22Rv1 (cell line): ENCODE measurements around the gene TNRC6C.

Source experiments
- H3K27ac ChIP-seq: fragments of 450-650 bp; 2 replicates; pipeline ENCODE4 v1.5.1; 2017
- ZFX ChIP-seq: fragments of 450-650 bp; IDR thresholded peaks from 2 replicates; pipeline ENCODE4 v1.6.1; 2017; ENCODE audit warnings: antibody characterized with exemption, borderline replicate concordance
- TF ChIP-seq, protein P1 (sequence below): fragments of 450-650 bp; IDR thresholded peaks from 2 replicates; pipeline ENCODE4 v1.5.1; 2017; ENCODE audit warnings: mild to moderate bottlenecking

TNRC6C gene

GRCh38 chr17:77946900-77947645, 11.4 kb upstream of the TNRC6C start:
- TF ChIP-seq ZFX, result no peak
- TF ChIP-seq, protein P1, sequence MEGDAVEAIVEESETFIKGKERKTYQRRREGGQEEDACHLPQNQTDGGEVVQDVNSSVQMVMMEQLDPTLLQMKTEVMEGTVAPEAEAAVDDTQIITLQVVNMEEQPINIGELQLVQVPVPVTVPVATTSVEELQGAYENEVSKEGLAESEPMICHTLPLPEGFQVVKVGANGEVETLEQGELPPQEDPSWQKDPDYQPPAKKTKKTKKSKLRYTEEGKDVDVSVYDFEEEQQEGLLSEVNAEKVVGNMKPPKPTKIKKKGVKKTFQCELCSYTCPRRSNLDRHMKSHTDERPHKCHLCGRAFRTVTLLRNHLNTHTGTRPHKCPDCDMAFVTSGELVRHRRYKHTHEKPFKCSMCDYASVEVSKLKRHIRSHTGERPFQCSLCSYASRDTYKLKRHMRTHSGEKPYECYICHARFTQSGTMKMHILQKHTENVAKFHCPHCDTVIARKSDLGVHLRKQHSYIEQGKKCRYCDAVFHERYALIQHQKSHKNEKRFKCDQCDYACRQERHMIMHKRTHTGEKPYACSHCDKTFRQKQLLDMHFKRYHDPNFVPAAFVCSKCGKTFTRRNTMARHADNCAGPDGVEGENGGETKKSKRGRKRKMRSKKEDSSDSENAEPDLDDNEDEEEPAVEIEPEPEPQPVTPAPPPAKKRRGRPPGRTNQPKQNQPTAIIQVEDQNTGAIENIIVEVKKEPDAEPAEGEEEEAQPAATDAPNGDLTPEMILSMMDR, result no peak
- no peak overlapping the region for H3K27ac ChIP-seq

DNA sequence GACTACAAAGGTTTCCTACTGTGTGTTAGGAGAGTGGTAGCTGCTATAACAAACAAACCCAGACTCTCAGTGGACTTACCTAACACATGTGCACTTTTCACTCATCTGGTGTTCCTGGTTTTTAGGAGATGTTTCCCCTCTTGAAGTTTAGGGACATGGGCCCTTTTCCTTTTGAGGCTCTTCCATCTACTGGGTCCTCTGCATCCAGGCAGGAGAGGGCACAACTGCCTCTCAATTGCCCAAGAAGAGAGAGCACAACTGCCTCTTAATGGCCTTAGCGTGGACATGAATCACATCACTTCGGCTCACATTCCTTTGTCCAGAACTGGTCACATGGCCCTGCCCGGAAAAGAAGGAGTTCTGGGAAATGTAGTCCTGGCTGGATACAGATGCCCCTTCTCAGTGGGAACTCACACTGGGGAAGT, 9.8 kb upstream of the TNRC6C start:
- TF ChIP-seq, protein P1, result no peak
- TF ChIP-seq ZFX, result no peak
- H3K27ac ChIP-seq, result no peak overlapping the region

- H3K27ac ChIP-seq, result no peak overlapping the region
- TF ChIP-seq, protein P1, result no peak
- TF ChIP-seq ZFX, result no peak
These were observed 7.4 kb upstream of the TNRC6C start for GRCh38 chr17:77951123-77951522.

DNA sequence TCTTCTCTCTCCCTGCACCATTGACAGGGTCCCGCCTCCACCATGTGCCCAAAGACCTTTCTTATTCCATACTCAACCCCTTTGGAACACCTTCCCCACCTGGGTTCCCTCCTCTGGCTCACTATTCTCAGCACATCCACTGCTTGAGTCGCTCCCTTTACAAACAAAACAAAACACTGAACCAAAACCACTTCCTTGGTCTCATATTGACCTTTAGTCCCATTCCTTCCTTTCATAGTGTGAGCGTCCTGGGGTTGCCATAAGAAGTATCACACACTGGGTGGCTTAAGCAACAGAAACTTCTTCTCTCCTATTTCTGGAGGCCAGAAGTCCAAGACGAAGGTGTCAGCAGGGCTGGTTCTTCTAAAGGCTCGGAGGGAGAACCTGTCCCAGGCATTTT, 6.1 kb upstream of the TNRC6C start:
- H3K27ac ChIP-seq, result no peak overlapping the region
- no peak for TF ChIP-seq ZFX
- TF ChIP-seq, protein P1, result no peak

- H3K27ac ChIP-seq, result no peak overlapping the region
- TF ChIP-seq, protein P1, result no peak
- TF ChIP-seq ZFX, result no peak
These were observed 1.2 kb upstream of the TNRC6C start for GRCh38 chr17:77957235-77957856.

DNA sequence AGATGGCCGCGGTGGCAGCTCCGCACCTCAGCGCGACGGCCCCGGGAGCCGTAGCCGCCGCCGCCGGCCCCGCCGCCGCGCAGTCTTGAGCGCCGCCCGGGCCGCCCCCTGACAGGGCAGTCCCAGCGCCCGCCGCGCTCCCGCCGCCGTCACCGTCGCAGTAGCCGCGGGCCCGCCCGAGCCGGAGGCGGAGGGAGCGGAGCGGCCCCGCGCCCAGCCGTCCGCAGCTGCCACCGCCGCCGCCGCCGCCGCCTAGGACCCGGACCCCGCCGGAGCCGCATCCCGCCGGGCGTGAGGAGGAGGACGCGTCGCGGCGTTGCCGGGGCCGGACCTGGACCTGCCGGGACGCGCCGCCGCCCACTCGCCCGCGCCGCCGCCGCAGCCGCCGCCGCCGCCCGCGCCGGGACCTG, 218 bp downstream of the TNRC6C start:
- peak overlapping the region; percentile 56 for H3K27ac ChIP-seq
- TF ChIP-seq ZFX, result no peak
- TF ChIP-seq, protein P1, result no peak; the same call in none of the 2 replicates
